ENCODE results near the gene CACNB3. TPM values are rescaled to one million over a fixed set of nuclear protein-coding genes. Genes with fewer than 3 reads are reported as not detected.

Gene CACNB3
- total and polyA plus RNA-seq, 4 donors, result 0.92 to 1.9 (median 1.2) TPM

DNA sequence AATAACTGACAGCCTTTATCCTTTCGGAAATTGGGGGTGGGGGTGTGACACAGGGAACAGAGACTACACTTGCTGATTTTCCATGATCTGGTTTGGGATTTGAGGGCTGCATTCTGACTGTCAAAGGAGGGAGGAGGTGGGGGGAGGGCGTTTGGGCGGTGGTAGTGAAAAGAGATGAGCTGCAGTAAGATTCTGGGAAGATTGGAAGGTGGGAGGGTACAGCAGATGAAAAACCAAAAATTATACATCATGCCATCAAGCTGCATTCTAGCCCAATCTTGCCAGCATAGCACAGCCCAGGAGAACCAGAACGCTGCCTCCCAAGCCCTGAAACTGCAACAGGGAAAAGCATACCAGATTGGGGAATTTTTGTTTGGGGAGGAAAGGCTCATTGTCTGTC lies 45.0 kb downstream of the CACNB3 start:
- no peaks in the 10 kb centered on the region for H3K27me3 ChIP-seq (ENCODE audit: control insufficient read depth in 4 of 4, insufficient read depth in 4 of 4, low read length in 3 of 4)
- no peak overlapping the region for H3K4me3 ChIP-seq (ENCODE audit: low read depth in 1 of 3, low read length in 3 of 3)
- WGBS, result 80% methylated on average over 4 of the region's 4 CpGs
- H3K36me3 ChIP-seq (ENCODE audit: control insufficient read depth in 4 of 4, insufficient read depth in 3 of 4, low read depth in 1 of 4, low read length in 3 of 4), result peaks cover 0 to 29% (median 20%) of the 10 kb centered on the region in 4 donors
- no peak for DNase-seq (ENCODE audit: low spot score)
- H3K9ac ChIP-seq (ENCODE audit: low read depth in 1 of 2, low read length in 2 of 2), result no peak overlapping the region
- peaks cover 5 to 50% (median 22%) of the 10 kb centered on the region in 4 donors for H3K4me1 ChIP-seq (ENCODE audit: control insufficient read depth in 4 of 4, insufficient read depth in 4 of 4, low read length in 3 of 4)
- TF ChIP-seq SP1 (IDR thresholded peaks at IDR 0.05) (no peak), RXRA (IDR thresholded peaks at IDR 0.05) (no peak)
- TF ChIP-seq, protein P1, sequence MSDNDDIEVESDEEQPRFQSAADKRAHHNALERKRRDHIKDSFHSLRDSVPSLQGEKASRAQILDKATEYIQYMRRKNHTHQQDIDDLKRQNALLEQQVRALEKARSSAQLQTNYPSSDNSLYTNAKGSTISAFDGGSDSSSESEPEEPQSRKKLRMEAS (IDR thresholded peaks at IDR 0.05), result no peak
- H3K27ac ChIP-seq (ENCODE audit: low read depth in 1 of 2, low read length in 2 of 2), result peak overlapping the region in 1 of 2 donors; percentile 26
- no peaks in the 10 kb centered on the region for H3K9me3 ChIP-seq (ENCODE audit: control insufficient read depth in 4 of 4, low read length in 3 of 4)

DNA sequence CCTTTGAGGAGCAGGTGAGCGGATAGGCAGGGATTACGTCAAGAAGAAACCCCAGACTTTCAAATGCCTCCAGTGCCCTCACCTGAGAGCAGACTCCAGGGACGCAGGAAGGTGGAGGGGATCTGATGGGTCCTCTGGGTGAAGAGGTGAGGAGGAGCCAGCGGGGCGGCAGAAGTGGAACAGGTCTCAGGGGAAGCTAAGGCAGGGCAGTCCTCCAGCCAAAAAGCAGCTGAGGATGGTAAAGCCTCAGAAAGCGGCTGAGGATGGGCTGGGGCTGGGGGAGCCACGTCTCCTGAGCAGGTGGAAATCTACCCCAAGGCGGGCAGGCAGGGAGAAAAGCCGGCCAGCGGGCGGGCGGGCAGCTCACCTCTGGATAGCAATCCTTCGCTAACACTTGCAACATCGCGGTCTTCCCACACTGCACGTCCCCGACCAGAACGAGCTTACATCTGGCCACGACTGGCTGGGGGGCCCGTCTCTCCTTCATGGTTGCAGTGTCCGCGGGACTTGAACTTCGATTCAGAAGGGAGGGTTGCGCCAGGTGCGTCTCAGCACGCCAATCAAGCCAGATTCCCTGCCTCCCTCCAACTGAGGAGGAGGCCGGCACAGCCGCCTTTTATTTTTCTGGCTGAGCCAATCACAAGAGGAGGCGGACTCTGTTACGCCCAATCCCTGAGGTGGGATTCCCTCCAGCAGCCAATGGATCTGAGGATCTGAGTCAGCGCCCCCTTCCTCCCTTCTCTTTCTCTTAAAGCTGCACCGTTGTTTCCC lies 47.2 kb downstream of the CACNB3 start, which contains the start of gene RND1:
Gene RND1 (minus strand): TSS at position 590 of the 771 bp plus-strand sequence. CDS start 103 bp downstream, at position 487.
- H3K9me3 ChIP-seq (ENCODE audit: control insufficient read depth in 4 of 4, low read length in 3 of 4), result no peaks in the 10 kb centered on the region
- H3K9ac ChIP-seq (ENCODE audit: low read depth in 1 of 2, low read length in 2 of 2), result peak within 1 kb of the TSS; percentile 83 to 84
- peak within 1 kb of the TSS; percentile 63 to 78 (median 72) for H3K4me3 ChIP-seq (ENCODE audit: low read depth in 1 of 3, low read length in 3 of 3)
- H3K4me1 ChIP-seq (ENCODE audit: control insufficient read depth in 4 of 4, insufficient read depth in 4 of 4, low read length in 3 of 4), result peaks cover 5 to 50% (median 22%) of the 10 kb centered on the region in 4 donors
- no peaks in the 10 kb centered on the region for H3K27me3 ChIP-seq (ENCODE audit: control insufficient read depth in 4 of 4, insufficient read depth in 4 of 4, low read length in 3 of 4)
- TF ChIP-seq, protein P1 (IDR thresholded peaks at IDR 0.05), result peak; percentile 62
- peak; percentile 69 for TF ChIP-seq YY1 (IDR thresholded peaks at IDR 0.05)
- TF ChIP-seq, protein P2, sequence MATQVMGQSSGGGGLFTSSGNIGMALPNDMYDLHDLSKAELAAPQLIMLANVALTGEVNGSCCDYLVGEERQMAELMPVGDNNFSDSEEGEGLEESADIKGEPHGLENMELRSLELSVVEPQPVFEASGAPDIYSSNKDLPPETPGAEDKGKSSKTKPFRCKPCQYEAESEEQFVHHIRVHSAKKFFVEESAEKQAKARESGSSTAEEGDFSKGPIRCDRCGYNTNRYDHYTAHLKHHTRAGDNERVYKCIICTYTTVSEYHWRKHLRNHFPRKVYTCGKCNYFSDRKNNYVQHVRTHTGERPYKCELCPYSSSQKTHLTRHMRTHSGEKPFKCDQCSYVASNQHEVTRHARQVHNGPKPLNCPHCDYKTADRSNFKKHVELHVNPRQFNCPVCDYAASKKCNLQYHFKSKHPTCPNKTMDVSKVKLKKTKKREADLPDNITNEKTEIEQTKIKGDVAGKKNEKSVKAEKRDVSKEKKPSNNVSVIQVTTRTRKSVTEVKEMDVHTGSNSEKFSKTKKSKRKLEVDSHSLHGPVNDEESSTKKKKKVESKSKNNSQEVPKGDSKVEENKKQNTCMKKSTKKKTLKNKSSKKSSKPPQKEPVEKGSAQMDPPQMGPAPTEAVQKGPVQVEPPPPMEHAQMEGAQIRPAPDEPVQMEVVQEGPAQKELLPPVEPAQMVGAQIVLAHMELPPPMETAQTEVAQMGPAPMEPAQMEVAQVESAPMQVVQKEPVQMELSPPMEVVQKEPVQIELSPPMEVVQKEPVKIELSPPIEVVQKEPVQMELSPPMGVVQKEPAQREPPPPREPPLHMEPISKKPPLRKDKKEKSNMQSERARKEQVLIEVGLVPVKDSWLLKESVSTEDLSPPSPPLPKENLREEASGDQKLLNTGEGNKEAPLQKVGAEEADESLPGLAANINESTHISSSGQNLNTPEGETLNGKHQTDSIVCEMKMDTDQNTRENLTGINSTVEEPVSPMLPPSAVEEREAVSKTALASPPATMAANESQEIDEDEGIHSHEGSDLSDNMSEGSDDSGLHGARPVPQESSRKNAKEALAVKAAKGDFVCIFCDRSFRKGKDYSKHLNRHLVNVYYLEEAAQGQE (IDR thresholded peaks at IDR 0.05), result peak; percentile 96
- TF ChIP-seq, protein P3, sequence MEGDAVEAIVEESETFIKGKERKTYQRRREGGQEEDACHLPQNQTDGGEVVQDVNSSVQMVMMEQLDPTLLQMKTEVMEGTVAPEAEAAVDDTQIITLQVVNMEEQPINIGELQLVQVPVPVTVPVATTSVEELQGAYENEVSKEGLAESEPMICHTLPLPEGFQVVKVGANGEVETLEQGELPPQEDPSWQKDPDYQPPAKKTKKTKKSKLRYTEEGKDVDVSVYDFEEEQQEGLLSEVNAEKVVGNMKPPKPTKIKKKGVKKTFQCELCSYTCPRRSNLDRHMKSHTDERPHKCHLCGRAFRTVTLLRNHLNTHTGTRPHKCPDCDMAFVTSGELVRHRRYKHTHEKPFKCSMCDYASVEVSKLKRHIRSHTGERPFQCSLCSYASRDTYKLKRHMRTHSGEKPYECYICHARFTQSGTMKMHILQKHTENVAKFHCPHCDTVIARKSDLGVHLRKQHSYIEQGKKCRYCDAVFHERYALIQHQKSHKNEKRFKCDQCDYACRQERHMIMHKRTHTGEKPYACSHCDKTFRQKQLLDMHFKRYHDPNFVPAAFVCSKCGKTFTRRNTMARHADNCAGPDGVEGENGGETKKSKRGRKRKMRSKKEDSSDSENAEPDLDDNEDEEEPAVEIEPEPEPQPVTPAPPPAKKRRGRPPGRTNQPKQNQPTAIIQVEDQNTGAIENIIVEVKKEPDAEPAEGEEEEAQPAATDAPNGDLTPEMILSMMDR (IDR thresholded peaks at IDR 0.05; ENCODE audit: low read depth, low read length, missing input control), result no peak
- TF ChIP-seq EGR1 (IDR thresholded peaks at IDR 0.05; ENCODE audit: low read depth in 2 of 2), result peak in 1 of 2 donors; percentile 46
- TF ChIP-seq FOXA2 (IDR thresholded peaks at IDR 0.05), result no peak
- peak; percentile 93 for TF ChIP-seq SP1 (IDR thresholded peaks at IDR 0.05)
- peak in 1 of 2 donors; percentile 40 for TF ChIP-seq RXRA (IDR thresholded peaks at IDR 0.05)
- TF ChIP-seq JUND (IDR thresholded peaks at IDR 0.05), result peak; percentile 71 to 78
- peak; percentile 28 to 31 for TF ChIP-seq HNF4A (conservative IDR thresholded peaks at IDR 0.05)
- peak in 1 of 2 donors; percentile 15 for TF ChIP-seq RAD21 (IDR thresholded peaks at IDR 0.05)
- no peak for TF ChIP-seq NR2F2 (IDR thresholded peaks at IDR 0.05)
- TF ChIP-seq GABPA (IDR thresholded peaks at IDR 0.05 in 1 of 2, conservative IDR thresholded peaks at IDR 0.05 in 1 of 2), result no peak
- peak; percentile 99 for TF ChIP-seq TAF1 (conservative IDR thresholded peaks at IDR 0.05)
- TF ChIP-seq, protein P4, sequence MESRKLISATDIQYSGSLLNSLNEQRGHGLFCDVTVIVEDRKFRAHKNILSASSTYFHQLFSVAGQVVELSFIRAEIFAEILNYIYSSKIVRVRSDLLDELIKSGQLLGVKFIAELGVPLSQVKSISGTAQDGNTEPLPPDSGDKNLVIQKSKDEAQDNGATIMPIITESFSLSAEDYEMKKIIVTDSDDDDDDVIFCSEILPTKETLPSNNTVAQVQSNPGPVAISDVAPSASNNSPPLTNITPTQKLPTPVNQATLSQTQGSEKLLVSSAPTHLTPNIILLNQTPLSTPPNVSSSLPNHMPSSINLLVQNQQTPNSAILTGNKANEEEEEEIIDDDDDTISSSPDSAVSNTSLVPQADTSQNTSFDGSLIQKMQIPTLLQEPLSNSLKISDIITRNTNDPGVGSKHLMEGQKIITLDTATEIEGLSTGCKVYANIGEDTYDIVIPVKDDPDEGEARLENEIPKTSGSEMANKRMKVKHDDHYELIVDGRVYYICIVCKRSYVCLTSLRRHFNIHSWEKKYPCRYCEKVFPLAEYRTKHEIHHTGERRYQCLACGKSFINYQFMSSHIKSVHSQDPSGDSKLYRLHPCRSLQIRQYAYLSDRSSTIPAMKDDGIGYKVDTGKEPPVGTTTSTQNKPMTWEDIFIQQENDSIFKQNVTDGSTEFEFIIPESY (IDR thresholded peaks at IDR 0.05), result no peak
- whole genome bisulfite sequencing, result under 1% methylated on average over 32 of the region's 32 CpGs
- peak; percentile 78 for DNase-seq (ENCODE audit: low spot score)
- H3K27ac ChIP-seq (ENCODE audit: low read depth in 1 of 2, low read length in 2 of 2), result peak within 1 kb of the TSS; percentile 90 to 94
- H3K36me3 ChIP-seq (ENCODE audit: control insufficient read depth in 4 of 4, insufficient read depth in 3 of 4, low read depth in 1 of 4, low read length in 3 of 4), result peaks cover 0 to 22% (median 15%) of the 10 kb centered on the region in 4 donors

Measured in liver (tissue), 9 donors.